GM23338 (cell line): ENCODE data around the gene PTPRN2. TPM values are rescaled to one million over a fixed set of nuclear protein-coding genes. Genes with fewer than 3 reads are reported as not detected.

Experiments
- ATAC-seq: fragments of 200-7000 bp; cut with Tn5 transposase; 3 replicates; pipeline ENCODE4 v1.9.1; 2020
- DNase-seq: peaks from one replicate; pipeline ENCODE4 v3.0.0-alpha.2; 2015; ENCODE audit warnings: low spot score
- H2AFZ ChIP-seq: fragments of 200-600 bp; sonication (generic); 2 replicates; pipeline ENCODE4 v1.8.0; 2016; ENCODE audit warnings: antibody characterized with exemption, mild to moderate bottlenecking, moderate library complexity
- H3F3A ChIP-seq: fragments of 200-600 bp; sonication (generic); replicated peaks from 2 replicates; pipeline ENCODE4 v1.8.0; 2017; ENCODE audit warnings: antibody characterized with exemption, mixed run types, low read depth
- H3K27ac ChIP-seq: fragments of 200-600 bp; sonication (generic); 2 replicates; pipeline ENCODE4 v1.6.1; 2016; ENCODE audit warnings: low read depth
- H3K27me3 ChIP-seq: fragments of 200-600 bp; sonication (generic); 2 replicates; pipeline ENCODE4 v1.8.0; 2016; ENCODE audit warnings: mild to moderate bottlenecking, mixed run types, moderate library complexity; ENCODE audit not compliant: insufficient read depth
- H3K36me3 ChIP-seq: fragments of 200-600 bp; sonication (generic); 2 replicates; pipeline ENCODE4 v1.8.0; 2016; ENCODE audit warnings: mild to moderate bottlenecking; ENCODE audit not compliant: insufficient read depth
- H3K4me1 ChIP-seq: fragments of 200-600 bp; sonication (generic); 2 replicates; pipeline ENCODE4 v1.8.0; 2016; ENCODE audit warnings: mild to moderate bottlenecking, moderate library complexity; ENCODE audit not compliant: insufficient read depth
- H3K4me2 ChIP-seq: fragments of 200-600 bp; sonication (generic); 2 replicates; pipeline ENCODE4 v1.7.1; 2017; ENCODE audit warnings: mixed run types
- H3K4me3 ChIP-seq: fragments of 200-600 bp; sonication (generic); 2 replicates; pipeline ENCODE4 v1.6.1; 2016; ENCODE audit warnings: mixed run types
- H3K79me2 ChIP-seq: fragments of 200-600 bp; sonication (generic); replicated peaks from 2 replicates; pipeline ENCODE4 v1.8.0; 2017; ENCODE audit warnings: mild to moderate bottlenecking; ENCODE audit not compliant: insufficient read depth
- H3K9me2 ChIP-seq: fragments of 200-600 bp; sonication (generic); 2 replicates; pipeline ENCODE4 v1.8.0; 2017; ENCODE audit not compliant: insufficient read depth
- H4K20me1 ChIP-seq: fragments of 200-600 bp; sonication (generic); replicated peaks from 2 replicates; pipeline ENCODE4 v1.8.0; 2017; ENCODE audit warnings: mild to moderate bottlenecking; ENCODE audit not compliant: insufficient read depth
- H3K27ac Mint-ChIP-seq: 2 replicates; pipeline ENCODE4 v1.8.0; 2020; ENCODE audit warnings: inconsistent platforms, mild to moderate bottlenecking, moderate library complexity, mixed read lengths
- H3K27me3 Mint-ChIP-seq: 3 replicates; pipeline ENCODE4 v1.8.0; 2022; ENCODE audit warnings: low read depth, mild to moderate bottlenecking, moderate library complexity, mixed read lengths, inconsistent platforms; ENCODE audit not compliant: insufficient read depth, poor library complexity
- H3K36me3 Mint-ChIP-seq: 3 replicates; pipeline ENCODE4 v1.8.0; 2021; ENCODE audit warnings: low read depth, mild to moderate bottlenecking, inconsistent platforms, moderate library complexity, mixed read lengths
- H3K4me1 Mint-ChIP-seq: 3 replicates; pipeline ENCODE4 v1.8.0; 2020; ENCODE audit warnings: mild to moderate bottlenecking, inconsistent platforms, mixed read lengths
- H3K4me3 Mint-ChIP-seq: 3 replicates; pipeline ENCODE4 v1.8.0; 2021; ENCODE audit warnings: moderate library complexity, mild to moderate bottlenecking, inconsistent platforms, mixed read lengths
- H3K9me3 Mint-ChIP-seq: 3 replicates; pipeline ENCODE4 v1.8.0; 2020; ENCODE audit warnings: moderate library complexity, mild to moderate bottlenecking, inconsistent platforms, mixed read lengths
- CREB1 ChIP-seq: fragments of 250-450 bp; sonication (Bioruptor Pico); IDR thresholded peaks from 2 replicates; pipeline ENCODE4 v1.5.0; 2020; ENCODE audit warnings: low read depth, mild to moderate bottlenecking, moderate library complexity
- CTCF ChIP-seq, 2 experiments: fragments of 200-600 bp in 1 of 2; sonication (generic) in 1 of 2; conservative IDR thresholded peaks; 2 replicates each; pipeline versions ENCODE4 v1.5.1 to v1.6.1; 2016 to 2017; ENCODE audit warnings: antibody characterized with exemption in 2 of 2, low read depth in 2 of 2, mild to moderate bottlenecking in 2 of 2, moderate library complexity in 1 of 2
- ETS1 ChIP-seq: IDR thresholded peaks from 2 replicates; pipeline ENCODE4 v1.6.1; 2016; ENCODE audit warnings: antibody characterized with exemption
- EZH2 ChIP-seq: fragments of 200-600 bp; sonication (generic); IDR thresholded peaks from one replicate; pipeline ENCODE4 v1.8.0; 2017; ENCODE audit warnings: antibody characterized with exemption, mild to moderate bottlenecking, low read depth; ENCODE audit not compliant: unreplicated experiment
- EZH2phosphoT487 ChIP-seq: fragments of 200-600 bp; sonication (generic); IDR thresholded peaks from one replicate; pipeline ENCODE4 v1.8.1; 2018; ENCODE audit warnings: antibody characterized with exemption; ENCODE audit not compliant: unreplicated experiment
- JUNB ChIP-seq: IDR thresholded peaks from one replicate; pipeline ENCODE4 v1.6.1; 2016; ENCODE audit warnings: antibody characterized with exemption; ENCODE audit not compliant: unreplicated experiment
- NANOG ChIP-seq: IDR thresholded peaks from 2 replicates; pipeline ENCODE4 v1.6.1; 2016; ENCODE audit warnings: antibody characterized with exemption, borderline replicate concordance
- POLR2AphosphoS5 ChIP-seq: IDR thresholded peaks from 2 replicates; pipeline ENCODE4 v1.6.1; 2016; ENCODE audit warnings: antibody characterized with exemption, low read depth
- REST ChIP-seq: IDR thresholded peaks from one replicate; pipeline ENCODE4 v1.6.1; 2018; ENCODE audit warnings: antibody characterized with exemption; ENCODE audit not compliant: unreplicated experiment
- STAT1 ChIP-seq: IDR thresholded peaks from one replicate; pipeline ENCODE4 v1.6.1; 2016; ENCODE audit warnings: antibody characterized with exemption; ENCODE audit not compliant: unreplicated experiment
- ZNF114 ChIP-seq: fragments of 250-450 bp; sonication (Bioruptor Pico); IDR thresholded peaks from 2 replicates; pipeline ENCODE4 v1.5.0; 2020; ENCODE audit warnings: mild to moderate bottlenecking, moderate library complexity
- ZNF331 ChIP-seq: fragments of 250-450 bp; sonication (Bioruptor Pico); IDR thresholded peaks from 2 replicates; pipeline ENCODE4 v1.5.0; 2020; ENCODE audit warnings: low read depth, mild to moderate bottlenecking, moderate library complexity
- ZNF462 ChIP-seq: fragments of 250-450 bp; sonication (Bioruptor Pico); IDR thresholded peaks from 2 replicates; pipeline ENCODE4 v1.5.0; 2020; ENCODE audit warnings: mild to moderate bottlenecking, moderate library complexity
- polyA plus RNA-seq: library from polyadenylated mRNA; unstranded; fragments of >200 nt; fragmentation: Nextera tagmentation; extraction: Ambion mirVana; gene quantifications from 2 replicates; pipeline ENCODE4 v1.2.1, GENCODE V29; 2016
- total RNA-seq: library from RNA; depleted of rRNA; stranded (reverse); fragments of >200 nt; shearing (Covaris generic); gene quantifications from 2 replicates; pipeline ENCODE4 v1.2.3, GENCODE V29; 2014

The PTPRN2 gene
- total and polyA plus RNA-seq, 2 experiments from 2014 or later = 0.87 to 4.0 TPM

- Mint-ChIP-seq H3K4me1 (no peaks in the 10 kb centered on the region), H3K27ac (no peak overlapping the region), H3K27me3 (peaks cover 4% of the 10 kb centered on the region), H3K36me3 (peaks cover 52% of the 10 kb centered on the region), H3K9me3 (peaks cover 94% of the 10 kb centered on the region), H3K4me3 (no peak overlapping the region)
- H3K27me3 ChIP-seq = no peaks in the 10 kb centered on the region
- H3K9me2 ChIP-seq = no peaks in the 10 kb centered on the region
- no peak overlapping the region for H2AFZ ChIP-seq
- H3K4me3 ChIP-seq = no peak overlapping the region
- no peak for TF ChIP-seq ZNF114
- TF ChIP-seq EZH2 = no peak
- no peak for TF ChIP-seq ETS1
- TF ChIP-seq NANOG = no peak
- TF ChIP-seq JUNB = no peak
- TF ChIP-seq POLR2AphosphoS5 = no peak
- no peak for TF ChIP-seq CTCF (conservative IDR thresholded peaks at IDR 0.05; ENCODE audit: low read depth in 2 of 2)
- no peak for TF ChIP-seq REST
- TF ChIP-seq ZNF331 (CRISPR knock-in tag) = no peak
- no peak for TF ChIP-seq CREB1 (CRISPR knock-in tag)
- TF ChIP-seq ZNF462 (CRISPR knock-in tag) = no peak
- TF ChIP-seq STAT1 = no peak
- no peak for TF ChIP-seq EZH2phosphoT487
- ATAC-seq (no peak), DNase-seq (no peak)
- H3K4me2 ChIP-seq = no peak overlapping the region
- no peaks in the 10 kb centered on the region for H4K20me1 ChIP-seq
- no peaks in the 10 kb centered on the region for H3K79me2 ChIP-seq
- no peaks in the 10 kb centered on the region for H3F3A ChIP-seq
- no peak overlapping the region for H3K27ac ChIP-seq
- H3K4me1 ChIP-seq = no peaks in the 10 kb centered on the region
- no peaks in the 10 kb centered on the region for H3K36me3 ChIP-seq
Observed at GRCh38 chr7:157523766-157524421, 1063.7 kb downstream of the PTPRN2 start.
